ENCODE data around the gene ITGB6. TPM values are rescaled to one million over a fixed set of nuclear protein-coding genes. Genes with fewer than 3 reads are reported as not detected.

ITGB6 gene
- total RNA-seq, 4 donors from 2014 or later = 1.8 to 7.5 (median 6.6) TPM

DNA sequence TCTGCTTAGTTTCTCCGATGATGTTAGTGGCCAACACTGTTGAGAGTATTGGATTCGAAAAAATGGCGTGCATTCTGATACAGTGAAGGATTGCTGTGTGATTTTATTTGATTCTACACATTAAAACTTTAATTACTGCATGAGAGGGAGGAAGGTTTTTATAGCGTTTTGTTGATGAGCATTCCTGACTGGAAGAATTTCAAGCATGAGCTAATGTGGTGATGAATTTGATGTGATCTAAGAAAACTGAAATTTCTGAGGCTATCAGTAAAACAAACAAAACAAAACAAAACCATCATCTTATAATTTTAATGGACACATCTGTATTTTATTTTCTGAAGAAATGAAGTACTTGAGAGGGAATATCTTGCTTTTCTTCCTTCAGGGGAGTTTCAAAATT is 59.6 kb downstream of the ITGB6 start:
- TF ChIP-seq CTCF (IDR thresholded peaks at IDR 0.05) (no peak), POLR2A (IDR thresholded peaks at IDR 0.05) (no peak)
- 61 to 66% methylated on average over 4 of the region's 4 CpGs for WGBS, 2 donors
- no peak for DNase-seq (ENCODE audit: low spot score in 2 of 2)
- H3K4me3 ChIP-seq (ENCODE audit: low read depth, poor library complexity, severe bottlenecking) = no peak overlapping the region
- intact Hi-C loops (cut with DNase I; ENCODE audit: low total_unique reads) = no loop called here

- DNase-seq (ENCODE audit: low spot score in 2 of 2) = no peak
- no peak overlapping the region for H3K4me3 ChIP-seq (ENCODE audit: low read depth, poor library complexity, severe bottlenecking)
- intact Hi-C loops (cut with DNase I; ENCODE audit: low total_unique reads) = no loop called here
- TF ChIP-seq CTCF (IDR thresholded peaks at IDR 0.05) (no peak), POLR2A (IDR thresholded peaks at IDR 0.05) (no peak)
- 76 to 81% methylated on average over 1 of the region's 1 CpG for WGBS, 2 donors
Measured at GRCh38 chr2:160139991-160140390, 60.1 kb downstream of the ITGB6 start.

DNA sequence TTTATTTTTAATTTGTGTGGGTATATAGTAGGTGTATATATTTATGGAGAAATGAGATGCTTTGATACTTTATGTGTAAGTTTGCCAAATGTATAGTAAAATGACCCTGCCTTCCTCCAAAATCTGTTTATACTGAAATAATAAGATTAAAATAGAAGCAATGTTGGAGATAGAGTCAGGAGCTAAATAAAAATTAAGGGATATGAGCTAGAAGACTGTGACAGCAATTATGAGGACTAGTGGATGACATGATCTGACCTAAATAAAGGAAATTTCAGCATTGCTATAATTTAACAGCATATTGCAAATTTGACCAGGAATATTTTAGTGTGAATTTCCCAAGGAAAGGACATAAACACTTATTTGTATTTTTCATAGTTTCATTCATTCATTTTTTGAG is 60.7 kb downstream of the ITGB6 start:
- H3K4me3 ChIP-seq (ENCODE audit: low read depth, poor library complexity, severe bottlenecking) = no peak overlapping the region
- TF ChIP-seq POLR2A (IDR thresholded peaks at IDR 0.05) = no peak
- TF ChIP-seq CTCF (IDR thresholded peaks at IDR 0.05) = no peak
- intact Hi-C loops (cut with DNase I; ENCODE audit: low total_unique reads) = no loop called here
- DNase-seq (ENCODE audit: low spot score in 2 of 2) = no peak

DNA sequence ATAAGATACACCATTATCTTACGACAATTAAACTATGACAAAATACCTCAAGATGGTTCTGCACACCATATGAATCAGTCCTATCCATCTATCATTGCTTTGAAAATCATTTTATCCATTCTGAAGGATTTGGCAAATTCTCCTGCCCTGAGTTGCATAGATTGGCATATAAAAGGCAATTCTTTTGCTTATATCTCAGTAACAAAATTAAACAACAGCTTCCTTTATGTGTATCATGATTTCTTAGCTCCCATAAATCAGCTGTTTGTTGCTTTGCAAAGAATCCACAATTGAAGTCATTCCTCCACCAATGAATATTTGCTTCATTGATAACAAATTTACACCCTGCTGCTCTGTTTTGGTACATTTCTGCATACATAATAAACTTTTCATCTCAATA is 61.7 kb downstream of the ITGB6 start:
- TF ChIP-seq CTCF (IDR thresholded peaks at IDR 0.05) (no peak), POLR2A (IDR thresholded peaks at IDR 0.05) (no peak)
- intact Hi-C loops (cut with DNase I; ENCODE audit: low total_unique reads) = no loop called here
- WGBS, 2 donors = 92 to 93% methylated on average over 1 of the region's 1 CpG
- H3K4me3 ChIP-seq (ENCODE audit: low read depth, poor library complexity, severe bottlenecking) = no peak overlapping the region
- no peak for DNase-seq (ENCODE audit: low spot score in 2 of 2)

- no peak overlapping the region for H3K4me3 ChIP-seq (ENCODE audit: low read depth, poor library complexity, severe bottlenecking)
- TF ChIP-seq CTCF (IDR thresholded peaks at IDR 0.05) = no peak
- no peak for TF ChIP-seq POLR2A (IDR thresholded peaks at IDR 0.05)
- no peak for DNase-seq (ENCODE audit: low spot score in 2 of 2)
- WGBS, 2 donors = 88 to 93% methylated on average over 7 to 8 of the region's 8 CpGs
- intact Hi-C loops (cut with DNase I; ENCODE audit: low total_unique reads) = no loop called here
Measured at GRCh38 chr2:160137464-160137863, 62.6 kb downstream of the ITGB6 start.

DNA sequence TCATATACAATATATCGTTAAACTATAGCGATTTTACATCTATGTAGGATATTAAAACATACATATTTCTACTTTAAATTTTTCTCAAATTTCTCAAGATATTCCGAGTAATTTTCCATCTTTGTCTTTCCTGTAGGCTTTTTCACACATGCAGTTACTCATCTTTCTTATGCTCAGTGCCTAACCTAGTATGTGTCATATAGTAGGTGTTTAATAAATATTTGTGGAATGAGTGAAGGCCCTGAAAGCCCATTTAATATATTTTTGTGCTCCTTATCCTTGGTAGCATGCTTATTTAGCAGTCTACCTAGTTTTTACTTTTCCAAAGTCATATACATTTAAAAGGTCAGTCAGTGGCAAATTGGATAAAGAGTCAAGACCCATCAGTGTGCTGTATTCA is 67.3 kb downstream of the ITGB6 start:
- 90 to 91% methylated on average over 3 of the region's 3 CpGs for WGBS, 2 donors
- TF ChIP-seq CTCF (IDR thresholded peaks at IDR 0.05) = no peak
- no peak for TF ChIP-seq POLR2A (IDR thresholded peaks at IDR 0.05)
- DNase-seq (ENCODE audit: low spot score in 2 of 2) = no peak
- no peak overlapping the region for H3K4me3 ChIP-seq (ENCODE audit: low read depth, poor library complexity, severe bottlenecking)
- intact Hi-C loops (cut with DNase I; ENCODE audit: low total_unique reads) = no loop called here
